ENCODE results near the gene EXTL1. TPM values are rescaled to one million over a fixed set of nuclear protein-coding genes. Genes with fewer than 3 reads are reported as not detected.

EXTL1 gene
- polyA plus RNA-seq, 1 of the 3 experiments (the other 2 are of a cell fraction), result 0.58 TPM

GRCh38 chr1:26053718-26054560 is 32.4 kb downstream of the EXTL1 start:
- H3K9ac ChIP-seq, result no peak overlapping the region
- H3K27ac ChIP-seq (ENCODE audit: low read depth in 2 of 2, low read length in 1 of 2), result no peak overlapping the region
- ChIA-PET POLR2A (interaction anchor here (1.7 kb wide), 1 partner anchor 13 kb away, joined by 4 read pairs; no protein-coding TSS in a partner anchor), CTCF (interaction anchor here (0.8 to 2.7 kb wide), 7 partner anchors 11 to 116 kb away, joined by 3 to 13 read pairs (median 6); partner anchors contain the start of gene ZNF593)
- H3K79me2 ChIP-seq (ENCODE audit: insufficient read depth), result no peaks in the 10 kb centered on the region
- no peaks in the 10 kb centered on the region for H3K36me3 ChIP-seq (replicated peaks in 1 of 2; ENCODE audit: control insufficient read depth in 1 of 2, insufficient read depth in 2 of 2, low read length in 1 of 2)
- H3K9me3 ChIP-seq, result no peaks in the 10 kb centered on the region
- no peaks in the 10 kb centered on the region for H4K20me1 ChIP-seq (ENCODE audit: insufficient read depth)
- WGBS (ENCODE audit: low lambda C conversion rate), result 61% methylated on average over 15 of the region's 16 CpGs
- no peaks in the 10 kb centered on the region for H3F3A ChIP-seq (replicated peaks; ENCODE audit: insufficient read depth)
- H2AFZ ChIP-seq (ENCODE audit: low read depth), result no peak overlapping the region
- no peaks in the 10 kb centered on the region for H3K9me2 ChIP-seq
- peaks cover 57% of the 10 kb centered on the region; the same call in 1 of the 2 replicates for H3K27me3 ChIP-seq (ENCODE audit: insufficient read depth)
- H3K4me3 ChIP-seq (ENCODE audit: low read depth in 2 of 2, low read length in 1 of 2), result no peak overlapping the region
- H3K4me2 ChIP-seq, result no peak overlapping the region
- no peak for DNase-seq
- TF ChIP-seq REST (IDR thresholded peaks at IDR 0.05; ENCODE audit: low read depth, low read length), result no peak
- no peak for TF ChIP-seq PBX3 (IDR thresholded peaks at IDR 0.05)
- no peak for TF ChIP-seq POLR2AphosphoS5 (IDR thresholded peaks at IDR 0.05; ENCODE audit: low read depth, low read length)
- TF ChIP-seq RAD21 (IDR thresholded peaks at IDR 0.05; ENCODE audit: low read length), result no peak
- TF ChIP-seq TAF1 (IDR thresholded peaks at IDR 0.05; ENCODE audit: borderline replicate concordance, low read depth, low read length), result no peak
- TF ChIP-seq IRF3 (IDR thresholded peaks at IDR 0.05; ENCODE audit: low read depth, low read length), result no peak
- no peak for TF ChIP-seq RXRA (IDR thresholded peaks at IDR 0.05; ENCODE audit: borderline replicate concordance, low read depth)
- no peak for TF ChIP-seq TCF12 (IDR thresholded peaks at IDR 0.05)
- no peak for TF ChIP-seq FOSL2 (IDR thresholded peaks at IDR 0.05; ENCODE audit: borderline replicate concordance, low read depth)
- no peak for TF ChIP-seq SIN3A (IDR thresholded peaks at IDR 0.05; ENCODE audit: borderline replicate concordance, low read depth, low read length)
- TF ChIP-seq MXI1 (IDR thresholded peaks at IDR 0.05; ENCODE audit: low read depth, low read length), result no peak
- no peak for TF ChIP-seq FOXJ3 (CRISPR knock-in tag; IDR thresholded peaks at IDR 0.05)
- no peak for TF ChIP-seq GATA2 (CRISPR knock-in tag; IDR thresholded peaks at IDR 0.05)
- TF ChIP-seq MEF2A (IDR thresholded peaks at IDR 0.05; ENCODE audit: borderline replicate concordance, low read depth), result no peak
- no peak for TF ChIP-seq GABPA (IDR thresholded peaks at IDR 0.05; ENCODE audit: low read depth)
- TF ChIP-seq RCOR1 (IDR thresholded peaks at IDR 0.05; ENCODE audit: low read length), result no peak
- TF ChIP-seq USF1 (IDR thresholded peaks at IDR 0.05; ENCODE audit: borderline replicate concordance, low read depth), result no peak
- TF ChIP-seq JUND (IDR thresholded peaks at IDR 0.05), result no peak
- TF ChIP-seq RFX5 (IDR thresholded peaks at IDR 0.05; ENCODE audit: low read length), result no peak
- no peaks in the 10 kb centered on the region for H3K4me1 ChIP-seq (ENCODE audit: control insufficient read depth in 1 of 2, insufficient read depth in 2 of 2, low read depth in 1 of 2, low read length in 1 of 2)

Measured in SK-N-SH (cell line).